Right cardiac atrium (tissue), 5 donors: ENCODE data around the gene STOML1. TPM values are rescaled to one million over a fixed set of nuclear protein-coding genes. Genes with fewer than 3 reads are reported as not detected.

Source experiments
- ATAC-seq, 2 donors: fragments of 200-7000 bp; cut with Tn5 transposase; one replicate each; pipeline versions ENCODE4 v1.8.0 to v1.9.1; 2020; ENCODE audit warnings: moderate library complexity in 2 of 2, mild to moderate bottlenecking in 1 of 2
- DNase-seq, 3 donors: peaks; one replicate each; pipeline ENCODE4 v3.0.0-alpha.2; 2020
- H3K27ac ChIP-seq: one replicate; pipeline ENCODE4 v1.5.1; 2013; ENCODE audit warnings: mild to moderate bottlenecking, low read length, control low read depth, moderate library complexity
- H3K27me3 ChIP-seq: one replicate; pipeline ENCODE4 v1.6.1; 2013; ENCODE audit not compliant: control insufficient read depth, insufficient read depth
- H3K4me1 ChIP-seq: one replicate; pipeline ENCODE4 v1.6.1; 2013; ENCODE audit warnings: low read length; ENCODE audit not compliant: control insufficient read depth, insufficient read depth
- H3K4me3 ChIP-seq: one replicate; pipeline ENCODE4 v1.5.1; 2013; ENCODE audit warnings: low read length, control low read depth
- H3K9me3 ChIP-seq: one replicate; pipeline ENCODE4 v1.6.1; 2013; ENCODE audit warnings: low read length; ENCODE audit not compliant: control insufficient read depth
- WGBS: extraction: QIAGEN DNeasy Blood & Tissue Kit; methylation state at CpG from one replicate; pipeline ENCODE4 v1.1.7; 2013; 5-methylcytosine and 5-hydroxymethylcytosine counted together
- intact Hi-C, 4 donors: fragments of 100-400 bp; cut with DNase I; formaldehyde crosslinking; loops; one replicate each; pipeline versions ENCODE4 v1.11.0 to v1.14.0; 2022 to 2023
- polyA plus RNA-seq: library from polyadenylated mRNA; stranded (reverse); fragments of 200-250 nt; gene quantifications from one replicate; pipeline ENCODE4 v1.2.3, GENCODE V29; 2013
- total RNA-seq, 4 donors: library from RNA; stranded (reverse); fragmentation: NEBNext Ultra II Directional; extraction: Animal tissue kit (Norgen Biotek cat#: 25700); gene quantifications; one replicate each; pipeline ENCODE4 v1.2.1, GENCODE V29; 2021
- donor health status: healthy with polysubstance abuse.
- donor health status: DM: no; HTN: yes; CAD: no.
- donor health status: DM: no; HTN: no; CAD: no.
- donor health status: DM: no; HTN: yes; CAD: no; lungs with severe emphysema.
- donor health status: DM: yes; HTN: yes; CAD: no.

Gene STOML1
- total and polyA plus RNA-seq, 5 donors, result 14.9 to 24.3 (median 17.9) TPM

- no peak for DNase-seq
- ATAC-seq, result no peak
- peaks cover 17% of the 10 kb centered on the region for H3K4me1 ChIP-seq
- no peaks in the 10 kb centered on the region for H3K9me3 ChIP-seq
- intact Hi-C loops, result no loop called here
- H3K4me3 ChIP-seq, result no peak overlapping the region
- no peak overlapping the region for H3K27ac ChIP-seq
- H3K27me3 ChIP-seq, result no peaks in the 10 kb centered on the region
- WGBS, result 95% methylated on average over 2 of the region's 2 CpGs
Measured at GRCh38 chr15:74013374-74013894, 21.3 kb upstream of the STOML1 start.

GRCh38 chr15:74011610-74012009, 19.5 kb upstream of the STOML1 start:
- Histone ChIP-seq H3K27me3 (no peaks in the 10 kb centered on the region), H3K4me1 (peaks cover 21% of the 10 kb centered on the region), H3K4me3 (no peak overlapping the region), H3K9me3 (no peaks in the 10 kb centered on the region), H3K27ac (peak overlapping the region; percentile 88)
- WGBS, result 6% methylated on average over 2 of the region's 2 CpGs
- ATAC-seq, result peak; percentile 88 to 95
- intact Hi-C loops, result no loop called here
- peak; percentile 76 to 87 (median 81) for DNase-seq

- no peaks in the 10 kb centered on the region for H3K27me3 ChIP-seq
- H3K9me3 ChIP-seq, result no peaks in the 10 kb centered on the region
- peak overlapping the region; percentile 88 for H3K27ac ChIP-seq
- no peak for DNase-seq
- peaks cover 21% of the 10 kb centered on the region for H3K4me1 ChIP-seq
- intact Hi-C loops, result no loop called here
- ATAC-seq, result peak; percentile 57 to 66
- no peak overlapping the region for H3K4me3 ChIP-seq
- WGBS, result 58% methylated on average over 2 of the region's 2 CpGs
Measured at GRCh38 chr15:74010929-74011540, 18.9 kb upstream of the STOML1 start.

GRCh38 chr15:74008901-74009300, 16.8 kb upstream of the STOML1 start:
- Histone ChIP-seq H3K27ac (no peak overlapping the region), H3K27me3 (no peaks in the 10 kb centered on the region), H3K4me3 (no peak overlapping the region), H3K9me3 (no peaks in the 10 kb centered on the region), H3K4me1 (peaks cover 21% of the 10 kb centered on the region)
- intact Hi-C loops, result no loop called here
- WGBS, result 81% methylated on average over 3 of the region's 3 CpGs
- no peak for ATAC-seq
- DNase-seq, result no peak

- H3K9me3 ChIP-seq, result no peaks in the 10 kb centered on the region
- ATAC-seq (no peak), DNase-seq (no peak)
- H3K4me1 ChIP-seq, result peaks cover 21% of the 10 kb centered on the region
- no peak overlapping the region for H3K4me3 ChIP-seq
- peak overlapping the region; percentile 38 for H3K27ac ChIP-seq
- intact Hi-C loops, result no loop called here
- no peaks in the 10 kb centered on the region for H3K27me3 ChIP-seq
- WGBS, result 56% methylated on average over 5 of the region's 5 CpGs
Measured at GRCh38 chr15:74007820-74008371, 15.8 kb upstream of the STOML1 start.

- no peak overlapping the region for H3K27ac ChIP-seq
- ATAC-seq, result no peak
- 77% methylated on average over 11 of the region's 11 CpGs for WGBS
Measured at GRCh38 chr15:74006774-74007639, 14.9 kb upstream of the STOML1 start.

GRCh38 chr15:73997986-73998385, 5.9 kb upstream of the STOML1 start:
- no peak overlapping the region for H3K27ac ChIP-seq
- ATAC-seq, result no peak
- peak in 2 of 3 donors; percentile 56 to 63 for DNase-seq
- peaks cover 3% of the 10 kb centered on the region for H3K4me1 ChIP-seq
- H3K4me3 ChIP-seq, result no peak overlapping the region
- intact Hi-C loops, result no loop called here
- H3K27me3 ChIP-seq, result no peaks in the 10 kb centered on the region
- no peaks in the 10 kb centered on the region for H3K9me3 ChIP-seq
- 87% methylated on average over 27 of the region's 27 CpGs for WGBS

More at GRCh38 chr15:74006774-74007639, 14.9 kb upstream of the STOML1 start:
- Histone ChIP-seq H3K4me1 (peaks cover 21% of the 10 kb centered on the region), H3K9me3 (no peaks in the 10 kb centered on the region), H3K4me3 (no peak overlapping the region), H3K27me3 (no peaks in the 10 kb centered on the region)
- no peak for DNase-seq
- intact Hi-C loops, result no loop called here

GRCh38 chr15:73996939-73997338, 4.8 kb upstream of the STOML1 start:
- peak overlapping the region; percentile 46 for H3K4me3 ChIP-seq
- H3K4me1 ChIP-seq, result peaks cover 3% of the 10 kb centered on the region
- H3K9me3 ChIP-seq, result no peaks in the 10 kb centered on the region
- peak in 1 of 2 donors; percentile 1 for ATAC-seq
- no peaks in the 10 kb centered on the region for H3K27me3 ChIP-seq
- intact Hi-C loops, result no loop called here
- DNase-seq, result no peak
- H3K27ac ChIP-seq, result no peak overlapping the region
- 38% methylated on average over 5 of the region's 5 CpGs for WGBS

- no peak overlapping the region for H3K27ac ChIP-seq
- H3K9me3 ChIP-seq, result no peaks in the 10 kb centered on the region
- 35% methylated on average over 2 of the region's 2 CpGs for WGBS
Measured at GRCh38 chr15:73996267-73996666, 4.2 kb upstream of the STOML1 start.

GRCh38 chr15:73994912-73995622, 3.0 kb upstream of the STOML1 start:
- Histone ChIP-seq H3K4me3 (peak overlapping the region; percentile 96), H3K9me3 (no peaks in the 10 kb centered on the region), H3K4me1 (peaks cover 10% of the 10 kb centered on the region), H3K27ac (peak overlapping the region; percentile 97), H3K27me3 (no peaks in the 10 kb centered on the region)
- 1% methylated on average over 18 of the region's 18 CpGs for WGBS
- peak in 2 of 3 donors; percentile 75 to 77 for DNase-seq
- peak; percentile 0 for ATAC-seq
- intact Hi-C loops, result loop anchor here in 1 of 4 donors (5.0 kb wide), 1 partner anchor 47 kb away; no protein-coding TSS in a partner anchor

More at GRCh38 chr15:73996267-73996666, 4.2 kb upstream of the STOML1 start:
- ATAC-seq (no peak), DNase-seq (no peak)
- H3K4me3 ChIP-seq, result peak overlapping the region; percentile 96
- H3K27me3 ChIP-seq, result no peaks in the 10 kb centered on the region
- intact Hi-C loops, result no loop called here
- peaks cover 3% of the 10 kb centered on the region for H3K4me1 ChIP-seq
